Measurements from ENCODE around the gene FOCAD.

GRCh38 chr9:20734275-20734674 lies 50.2 kb downstream of the FOCAD start:
- TF ChIP-seq CTCF (IDR thresholded peaks at IDR 0.05) (no peak), POLR2A (IDR thresholded peaks at IDR 0.05) (no peak)
